HFFc6 (cell line): Measurements from ENCODE around the gene HSPB6. TPM values are rescaled to one million over a fixed set of nuclear protein-coding genes. Genes with fewer than 3 reads are reported as not detected.

Experiments
- DNase-seq: peaks from one replicate; pipeline ENCODE4 v3.0.0-alpha.2; 2018
- H3K27ac Mint-ChIP-seq: 2 replicates; pipeline ENCODE4 v1.8.0; 2020; ENCODE audit warnings: mild to moderate bottlenecking, mixed read lengths
- H3K27me3 Mint-ChIP-seq: 2 replicates; pipeline ENCODE4 v1.8.0; 2021; ENCODE audit warnings: mild to moderate bottlenecking, moderate library complexity, mixed read lengths; ENCODE audit not compliant: insufficient read depth
- H3K36me3 Mint-ChIP-seq: 2 replicates; pipeline ENCODE4 v1.8.0; 2021; ENCODE audit warnings: low read depth, mixed read lengths
- H3K4me1 Mint-ChIP-seq: 2 replicates; pipeline ENCODE4 v1.8.0; 2020; ENCODE audit warnings: low read depth, mixed read lengths
- H3K4me3 Mint-ChIP-seq: 2 replicates; pipeline ENCODE4 v1.8.0; 2020; ENCODE audit warnings: mild to moderate bottlenecking, moderate library complexity, mixed read lengths
- H3K9me3 Mint-ChIP-seq: 2 replicates; pipeline ENCODE4 v1.8.0; 2020; ENCODE audit warnings: mild to moderate bottlenecking, mixed read lengths
- total RNA-seq, 6 experiments: library from RNA; stranded (reverse); fragmentation: NEBNext Ultra II Directional; extraction: Animal tissue kit (Norgen Biotek cat#: 25700); gene quantifications; 2 replicates in 1 of 6; 3 replicates in 5 of 6; pipeline ENCODE4 v1.2.3, GENCODE V29; 2021
- TF ChIP-seq, protein P1 (sequence below): fragments of 200-600 bp; sonication (generic); IDR thresholded peaks from 2 replicates; pipeline ENCODE4 v1.5.0; 2021; ENCODE audit warnings: antibody characterized with exemption, mild to moderate bottlenecking

The HSPB6 gene
- total RNA-seq, 6 experiments from 2014 or later: 37.0 to 122 (median 43.9) TPM

DNA sequence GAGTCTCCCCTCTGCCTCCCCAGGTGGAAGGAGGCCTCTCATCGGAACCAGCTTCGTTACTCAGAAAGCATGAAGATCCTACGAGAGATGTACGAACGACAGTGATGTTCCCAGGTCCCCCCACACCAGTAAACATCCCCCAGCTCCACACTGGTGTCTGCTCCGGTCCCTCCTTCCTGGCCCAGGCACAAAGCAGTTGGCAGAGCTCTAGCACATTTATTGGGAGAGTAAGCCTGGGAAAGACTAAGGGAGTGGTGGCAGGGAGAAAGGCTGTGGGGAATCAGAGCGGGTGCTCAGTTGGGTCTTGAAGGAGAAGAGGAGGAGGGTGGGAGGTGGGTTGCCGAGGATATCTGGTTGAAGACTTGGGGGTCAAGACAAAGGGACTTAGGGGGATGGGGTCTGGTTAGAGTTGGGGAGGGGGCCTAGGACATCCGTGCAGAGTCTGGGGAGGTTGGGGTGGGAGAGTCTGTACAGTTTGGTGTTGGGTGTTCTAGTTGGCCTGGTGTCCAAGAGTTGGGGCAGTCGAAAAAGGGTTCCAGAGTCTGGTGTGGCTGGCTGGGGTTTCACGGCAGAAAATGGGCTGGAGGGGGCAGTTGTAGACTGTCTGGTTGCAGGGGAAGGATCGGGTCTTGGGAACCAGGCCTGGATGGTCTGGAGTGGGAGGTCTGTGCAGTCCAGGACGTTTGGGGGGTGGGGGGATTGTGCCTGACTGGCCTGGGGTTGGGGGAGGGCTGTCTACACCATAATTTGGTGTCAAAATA, 2.3 kb downstream of the HSPB6 start:
- H3K36me3 Mint-ChIP-seq: peaks cover 10% of the 10 kb centered on the region; the same call in 1 of the 2 replicates
- H3K4me1 Mint-ChIP-seq: peaks cover 45% of the 10 kb centered on the region
- TF ChIP-seq, protein P1, sequence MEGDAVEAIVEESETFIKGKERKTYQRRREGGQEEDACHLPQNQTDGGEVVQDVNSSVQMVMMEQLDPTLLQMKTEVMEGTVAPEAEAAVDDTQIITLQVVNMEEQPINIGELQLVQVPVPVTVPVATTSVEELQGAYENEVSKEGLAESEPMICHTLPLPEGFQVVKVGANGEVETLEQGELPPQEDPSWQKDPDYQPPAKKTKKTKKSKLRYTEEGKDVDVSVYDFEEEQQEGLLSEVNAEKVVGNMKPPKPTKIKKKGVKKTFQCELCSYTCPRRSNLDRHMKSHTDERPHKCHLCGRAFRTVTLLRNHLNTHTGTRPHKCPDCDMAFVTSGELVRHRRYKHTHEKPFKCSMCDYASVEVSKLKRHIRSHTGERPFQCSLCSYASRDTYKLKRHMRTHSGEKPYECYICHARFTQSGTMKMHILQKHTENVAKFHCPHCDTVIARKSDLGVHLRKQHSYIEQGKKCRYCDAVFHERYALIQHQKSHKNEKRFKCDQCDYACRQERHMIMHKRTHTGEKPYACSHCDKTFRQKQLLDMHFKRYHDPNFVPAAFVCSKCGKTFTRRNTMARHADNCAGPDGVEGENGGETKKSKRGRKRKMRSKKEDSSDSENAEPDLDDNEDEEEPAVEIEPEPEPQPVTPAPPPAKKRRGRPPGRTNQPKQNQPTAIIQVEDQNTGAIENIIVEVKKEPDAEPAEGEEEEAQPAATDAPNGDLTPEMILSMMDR: no peak
- peak overlapping the region; percentile 86 for H3K27ac Mint-ChIP-seq
- H3K9me3 Mint-ChIP-seq: no peaks in the 10 kb centered on the region
- peaks cover 10% of the 10 kb centered on the region for H3K27me3 Mint-ChIP-seq
- no peak for DNase-seq
- peak overlapping the region; percentile 79 for H3K4me3 Mint-ChIP-seq

DNA sequence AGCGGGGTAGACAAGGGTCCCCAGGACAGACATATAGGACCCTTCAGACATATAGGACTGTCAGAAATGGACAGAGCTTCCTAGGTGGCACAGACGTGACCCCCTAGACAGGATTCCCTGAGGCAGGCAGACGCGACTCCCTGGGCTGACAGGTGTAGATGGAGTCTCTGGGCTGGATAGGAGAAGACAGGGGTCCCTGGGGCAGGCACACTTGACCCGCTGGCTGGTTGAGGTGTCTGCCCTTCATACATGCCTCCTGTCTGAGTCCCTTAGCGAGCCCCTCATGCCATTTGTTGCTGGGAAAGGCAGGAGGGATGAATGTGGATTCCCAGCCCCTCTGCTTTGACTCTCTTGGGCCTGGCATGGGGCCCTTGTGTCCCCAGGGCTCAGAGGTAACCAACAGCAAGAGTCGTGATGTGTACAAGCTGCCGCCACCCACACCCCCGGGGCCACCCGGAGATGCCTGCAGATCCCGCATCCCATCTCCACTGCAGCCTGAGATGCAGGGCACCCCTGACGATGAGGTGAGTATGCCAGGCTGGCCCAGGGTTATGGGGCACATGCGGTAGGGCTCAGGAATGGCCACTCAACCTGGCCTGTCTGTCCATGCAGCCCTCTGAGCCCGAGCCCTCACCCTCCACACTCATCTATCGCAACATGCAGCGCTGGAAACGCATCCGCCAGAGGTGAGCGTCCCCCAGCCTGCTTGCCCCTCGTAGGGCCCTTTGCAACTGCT, 3.0 kb downstream of the HSPB6 start:
- Mint-ChIP-seq H3K9me3 (no peaks in the 10 kb centered on the region), H3K27ac (peak overlapping the region; percentile 51), H3K36me3 (peaks cover 5% of the 10 kb centered on the region; the same call in 1 of the 2 replicates), H3K4me1 (peaks cover 45% of the 10 kb centered on the region), H3K27me3 (peaks cover 10% of the 10 kb centered on the region), H3K4me3 (no peak overlapping the region)
- DNase-seq: no peak
- TF ChIP-seq, protein P1: no peak

DNA sequence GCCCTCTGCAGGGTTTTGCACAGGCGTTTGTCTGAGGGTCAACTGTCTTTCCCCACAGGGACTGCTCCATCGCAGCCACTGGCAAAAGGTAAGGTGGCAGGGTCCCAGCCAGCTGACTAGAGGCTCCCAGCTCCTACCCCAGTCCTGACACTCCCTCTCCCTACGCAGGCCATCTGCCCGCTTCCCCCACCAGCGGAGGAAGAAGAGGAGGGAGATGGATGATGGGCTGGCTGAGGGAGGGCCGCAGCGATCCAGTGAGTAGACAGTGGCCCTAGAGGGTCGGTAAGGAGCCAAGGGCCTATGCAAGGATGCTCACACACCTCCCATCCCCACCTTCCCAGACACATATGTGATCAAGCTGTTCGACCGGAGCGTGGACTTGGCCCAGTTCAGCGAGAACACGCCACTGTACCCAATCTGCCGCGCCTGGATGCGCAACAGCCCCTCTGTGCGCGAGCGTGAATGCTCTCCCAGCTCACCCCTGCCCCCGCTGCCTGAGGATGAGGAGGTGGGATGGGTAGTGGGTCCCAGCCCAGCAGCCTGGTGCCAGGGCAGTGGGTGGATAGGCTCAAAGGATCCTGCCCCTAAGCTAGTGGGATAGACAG, 4.0 kb downstream of the HSPB6 start:
- TF ChIP-seq, protein P1: no peak
- H3K27me3 Mint-ChIP-seq: peaks cover 9% of the 10 kb centered on the region
- peaks cover 7% of the 10 kb centered on the region for H3K36me3 Mint-ChIP-seq

GRCh38 chr19:35751839-35752745, 4.7 kb downstream of the HSPB6 start:
- Mint-ChIP-seq H3K27ac (no peak overlapping the region; the same call in 1 of the 2 replicates), H3K36me3 (peaks cover 10% of the 10 kb centered on the region), H3K9me3 (no peaks in the 10 kb centered on the region), H3K4me3 (no peak overlapping the region), H3K27me3 (peaks cover 7% of the 10 kb centered on the region), H3K4me1 (peaks cover 48% of the 10 kb centered on the region)
- TF ChIP-seq, protein P1: no peak
- DNase-seq: no peak

More for the DNA sequence above, 4.0 kb downstream of the HSPB6 start:
- no peak for DNase-seq
- H3K9me3 Mint-ChIP-seq: no peaks in the 10 kb centered on the region
- peaks cover 48% of the 10 kb centered on the region for H3K4me1 Mint-ChIP-seq
- H3K27ac Mint-ChIP-seq: no peak overlapping the region
- H3K4me3 Mint-ChIP-seq: no peak overlapping the region

DNA sequence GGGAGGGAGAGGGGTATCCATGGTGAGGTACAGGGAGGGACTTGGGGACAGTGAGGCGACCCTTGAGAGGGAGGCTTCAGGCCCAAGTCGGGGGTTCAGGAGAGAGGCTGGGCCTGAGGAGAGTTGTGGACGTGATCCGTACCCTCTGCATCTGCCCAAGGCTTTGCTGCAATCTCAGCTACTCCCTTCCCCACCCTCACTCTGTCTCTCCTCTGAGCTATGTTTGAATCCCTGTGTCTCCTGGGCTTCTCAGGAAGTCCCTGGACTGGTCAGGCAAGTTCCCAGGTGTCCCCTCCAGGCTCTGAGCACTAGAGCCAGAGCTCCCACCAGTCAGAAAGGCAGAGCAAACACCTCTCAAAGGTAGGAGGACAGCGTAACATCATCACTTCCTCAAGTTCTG, 6.7 kb downstream of the HSPB6 start:
- Mint-ChIP-seq H3K27ac (0 out of 2 replicates have a peak overlapping the region, but pooled peaks have one; percentile 18), H3K9me3 (no peaks in the 10 kb centered on the region), H3K36me3 (peaks cover 9% of the 10 kb centered on the region), H3K4me1 (peaks cover 43% of the 10 kb centered on the region), H3K4me3 (peak overlapping the region; percentile 97), H3K27me3 (peaks cover 8% of the 10 kb centered on the region)
- TF ChIP-seq, protein P1: no peak
- DNase-seq: no peak
